Activated CD4-positive, alpha-beta T cell treated with anti-CD3 and anti-CD28 coated beads for 36 hours (primary cell): Measurements from ENCODE around the gene GBE1. TPM values are rescaled to one million over a fixed set of nuclear protein-coding genes. Genes with fewer than 3 reads are reported as not detected.
"Not testable (repeated sequence)": the region's sequence is repeated elsewhere in the genome, so short reads cannot be mapped to it uniquely, and the experiment has no call there.

ENCODE experiments used
- ATAC-seq: fragments of 200-7000 bp; cut with Tn5 transposase; one replicate; pipeline ENCODE4 v1.10.0; 2021; ENCODE audit warnings: mild to moderate bottlenecking, moderate library complexity
- CTCF ChIA-PET: fragments of 350-600 bp; sonication (Branson Sonifier 250); formaldehyde crosslinking; loops from one replicate; lab custom pipeline; 2021; ENCODE audit warnings: antibody characterized with exemption; lab: Charles Lee
- POLR2A ChIA-PET: fragments of 350-600 bp; sonication (Branson Sonifier 250); formaldehyde crosslinking; loops from one replicate; lab custom pipeline; 2021; ENCODE audit warnings: antibody characterized with exemption, inconsistent platforms; lab: Charles Lee
- DNase-seq: peaks from one replicate; pipeline ENCODE4 v3.0.0-alpha.2; 2020
- H3K27ac Mint-ChIP-seq: one replicate; pipeline ENCODE4 v1.8.0; 2021; ENCODE audit warnings: mixed read lengths
- H3K27me3 Mint-ChIP-seq: one replicate; pipeline ENCODE4 v1.8.0; 2021; ENCODE audit warnings: mixed read lengths
- H3K36me3 Mint-ChIP-seq: one replicate; pipeline ENCODE4 v1.8.0; 2021; ENCODE audit warnings: low read depth, mixed read lengths
- H3K4me1 Mint-ChIP-seq: one replicate; pipeline ENCODE4 v1.8.0; 2021; ENCODE audit warnings: mixed read lengths
- H3K4me3 Mint-ChIP-seq: one replicate; pipeline ENCODE4 v1.8.0; 2021; ENCODE audit warnings: mild to moderate bottlenecking, moderate library complexity, mixed read lengths
- H3K9me3 Mint-ChIP-seq: one replicate; pipeline ENCODE4 v1.8.0; 2021; ENCODE audit warnings: low read depth, mixed read lengths
- intact Hi-C, 2 experiments: fragments of 100-400 bp; cut with DNase I in 1 of 2; cut with micrococcal nuclease in 1 of 2; formaldehyde crosslinking; loops; one replicate each; pipeline versions ENCODE4 v1.14.2 to v1.15.1; 2022 to 2024; cut with DNase I, micrococcal nuclease
- total RNA-seq, 2 experiments: library from RNA; stranded (reverse); gene quantifications; one replicate each; pipeline ENCODE4 v1.2.3, GENCODE V29; 2021

The GBE1 gene
- total RNA-seq, 2 experiments from 2014 or later, result 40.1 to 59.5 TPM

GRCh38 chr3:81521855-81522254 is 239.6 kb downstream of the GBE1 start:
- ChIA-PET CTCF (no interaction called here), POLR2A (no interaction called here)
- no peaks in the 10 kb centered on the region for H3K27me3 Mint-ChIP-seq
- peaks cover 3% of the 10 kb centered on the region for H3K9me3 Mint-ChIP-seq
- no peak overlapping the region for H3K4me3 Mint-ChIP-seq
- intact Hi-C loops, result no loop called here
- ATAC-seq, result no peak
- no peak for DNase-seq
- no peaks in the 10 kb centered on the region for H3K4me1 Mint-ChIP-seq
- H3K36me3 Mint-ChIP-seq, result peaks cover 6% of the 10 kb centered on the region
- H3K27ac Mint-ChIP-seq, result no peak overlapping the region

GRCh38 chr3:81518945-81519344 is 242.5 kb downstream of the GBE1 start:
- Mint-ChIP-seq H3K4me3 (no peak overlapping the region), H3K9me3 (no peaks in the 10 kb centered on the region), H3K27ac (no peak overlapping the region), H3K36me3 (no peaks in the 10 kb centered on the region), H3K4me1 (no peaks in the 10 kb centered on the region), H3K27me3 (no peaks in the 10 kb centered on the region)
- no peak for ATAC-seq
- no peak for DNase-seq
- ChIA-PET POLR2A (no interaction called here), CTCF (interaction anchor here (1.0 kb wide), 1 partner anchor 615 kb away, joined by 3 read pairs; no protein-coding TSS in a partner anchor)
- intact Hi-C loops, result no loop called here

GRCh38 chr3:81516042-81516441 is 245.4 kb downstream of the GBE1 start:
- H3K27me3 Mint-ChIP-seq, result no peaks in the 10 kb centered on the region
- ATAC-seq (no peak), DNase-seq (no peak)
- no peaks in the 10 kb centered on the region for H3K4me1 Mint-ChIP-seq
- no peaks in the 10 kb centered on the region for H3K36me3 Mint-ChIP-seq
- H3K9me3 Mint-ChIP-seq, result no peaks in the 10 kb centered on the region
- H3K4me3 Mint-ChIP-seq, result no peak overlapping the region
- CTCF ChIA-PET, result no interaction called here
- intact Hi-C loops, result no loop called here
- no peak overlapping the region for H3K27ac Mint-ChIP-seq
- POLR2A ChIA-PET, result no interaction called here

GRCh38 chr3:81513591-81513990 is 247.9 kb downstream of the GBE1 start:
- no peak for DNase-seq
- intact Hi-C loops, result no loop called here
- ATAC-seq, result no peak
- CTCF ChIA-PET, result no interaction called here
- no peaks in the 10 kb centered on the region for H3K9me3 Mint-ChIP-seq
- H3K36me3 Mint-ChIP-seq, result no peaks in the 10 kb centered on the region
- H3K27me3 Mint-ChIP-seq, result no peaks in the 10 kb centered on the region
- H3K27ac Mint-ChIP-seq, result no peak overlapping the region
- H3K4me1 Mint-ChIP-seq, result no peaks in the 10 kb centered on the region
- POLR2A ChIA-PET, result no interaction called here
- H3K4me3 Mint-ChIP-seq, result no peak overlapping the region

- Mint-ChIP-seq H3K4me1 (no peaks in the 10 kb centered on the region), H3K27ac (no peak overlapping the region), H3K4me3 (no peak overlapping the region), H3K27me3 (no peaks in the 10 kb centered on the region), H3K9me3 (no peaks in the 10 kb centered on the region), H3K36me3 (peaks cover 12% of the 10 kb centered on the region)
- DNase-seq (no peak), ATAC-seq (no peak)
- intact Hi-C loops, result no loop called here
- ChIA-PET POLR2A (no interaction called here), CTCF (interaction anchor here (1.1 kb wide), 1 partner anchor 13 kb away, joined by 3 read pairs; no protein-coding TSS in a partner anchor)
Observed at GRCh38 chr3:81503026-81503425, 258.4 kb downstream of the GBE1 start.

GRCh38 chr3:81502236-81502635 is 259.2 kb downstream of the GBE1 start:
- no peaks in the 10 kb centered on the region for H3K4me1 Mint-ChIP-seq
- POLR2A ChIA-PET, result interaction anchor here (0.7 kb wide), 1 partner anchor 434 kb away, joined by 3 read pairs; no protein-coding TSS in a partner anchor
- no peak for ATAC-seq

GRCh38 chr3:81500039-81500438 is 261.4 kb downstream of the GBE1 start:
- ChIA-PET CTCF (no interaction called here), POLR2A (no interaction called here)
- Mint-ChIP-seq H3K36me3 (peaks cover 7% of the 10 kb centered on the region), H3K27ac (no peak overlapping the region), H3K9me3 (no peaks in the 10 kb centered on the region), H3K4me3 (no peak overlapping the region), H3K4me1 (no peaks in the 10 kb centered on the region), H3K27me3 (no peaks in the 10 kb centered on the region)
- ATAC-seq (no peak), DNase-seq (no peak)
- intact Hi-C loops, result no loop called here

More at GRCh38 chr3:81502236-81502635, 259.2 kb downstream of the GBE1 start:
- no peak for DNase-seq
- no peak overlapping the region for H3K4me3 Mint-ChIP-seq
- intact Hi-C loops, result no loop called here
- no peak overlapping the region for H3K27ac Mint-ChIP-seq
- CTCF ChIA-PET, result interaction anchor here (0.6 to 1.1 kb wide), 2 partner anchors 9 to 12 kb away, joined by 3 read pairs; no protein-coding TSS in a partner anchor
- H3K9me3 Mint-ChIP-seq, result no peaks in the 10 kb centered on the region
- H3K27me3 Mint-ChIP-seq, result no peaks in the 10 kb centered on the region
- H3K36me3 Mint-ChIP-seq, result peaks cover 10% of the 10 kb centered on the region

GRCh38 chr3:81497572-81498251 is 263.7 kb downstream of the GBE1 start:
- ChIA-PET CTCF (no interaction called here), POLR2A (no interaction called here)
- ATAC-seq (no peak), DNase-seq (no peak)
- Mint-ChIP-seq H3K4me1 (no peaks in the 10 kb centered on the region), H3K36me3 (peaks cover 2% of the 10 kb centered on the region), H3K27ac (no peak overlapping the region), H3K9me3 (no peaks in the 10 kb centered on the region), H3K4me3 (no peak overlapping the region), H3K27me3 (no peaks in the 10 kb centered on the region)
- intact Hi-C loops, result no loop called here

GRCh38 chr3:81496407-81497104 is 264.9 kb downstream of the GBE1 start:
- Mint-ChIP-seq H3K9me3 (no peaks in the 10 kb centered on the region), H3K4me1 (no peaks in the 10 kb centered on the region), H3K27ac (no peak overlapping the region), H3K4me3 (no peak overlapping the region), H3K36me3 (peaks cover 2% of the 10 kb centered on the region), H3K27me3 (no peaks in the 10 kb centered on the region)
- POLR2A ChIA-PET, result no interaction called here
- DNase-seq (no peak), ATAC-seq (no peak)
- intact Hi-C loops, result no loop called here
- CTCF ChIA-PET, result no interaction called here

GRCh38 chr3:81492471-81492870 is 269.0 kb downstream of the GBE1 start:
- H3K4me3 Mint-ChIP-seq, CTCF ChIA-PET, ATAC-seq, POLR2A ChIA-PET, H3K27ac Mint-ChIP-seq, H3K4me1 Mint-ChIP-seq, DNase-seq, intact Hi-C loops, H3K27me3 Mint-ChIP-seq, H3K36me3 Mint-ChIP-seq, H3K9me3 Mint-ChIP-seq: not testable (repeated sequence)

- Mint-ChIP-seq H3K4me1 (no peaks in the 10 kb centered on the region), H3K4me3 (no peak overlapping the region), H3K27ac (no peak overlapping the region), H3K36me3 (peaks cover 2% of the 10 kb centered on the region), H3K27me3 (no peaks in the 10 kb centered on the region), H3K9me3 (peaks cover 2% of the 10 kb centered on the region)
- CTCF ChIA-PET, result interaction anchor here (1.1 to 1.9 kb wide), 3 partner anchors 13 to 15 kb away, joined by 4 to 6 read pairs (median 6); no protein-coding TSS in a partner anchor
- no peak for DNase-seq
- no peak for ATAC-seq
- intact Hi-C loops, result no loop called here
- POLR2A ChIA-PET, result interaction anchor here (0.7 kb wide), 1 partner anchor 199 kb away, joined by 3 read pairs; no protein-coding TSS in a partner anchor
Observed at GRCh38 chr3:81492040-81492439, 269.4 kb downstream of the GBE1 start.
